HG03039 (cell line): ENCODE results near the gene TUBA1B.

Experiments used
- ATAC-seq: cut with Tn5 transposase; IDR thresholded peaks from one replicate; pipeline ENCODE4 v1.9.1; 2021; ENCODE audit warnings: mild to moderate bottlenecking, moderate library complexity; ENCODE audit not compliant: unreplicated experiment

The TUBA1B gene

GRCh38 chr12:49091056-49091835, 39.9 kb downstream of the TUBA1B start:
- ATAC-seq, result no peak

GRCh38 chr12:49089821-49090773, 41.1 kb downstream of the TUBA1B start:
- ATAC-seq, result no peak

GRCh38 chr12:49088932-49089330, 42.3 kb downstream of the TUBA1B start:
- ATAC-seq, result no peak

- ATAC-seq, result peak; percentile 69
These were observed 42.9 kb downstream of the TUBA1B start for GRCh38 chr12:49088150-49088931.

- ATAC-seq, result no peak
These were observed 45.1 kb downstream of the TUBA1B start for GRCh38 chr12:49086116-49086515.

- ATAC-seq, result no peak
These were observed 46.8 kb downstream of the TUBA1B start for GRCh38 chr12:49084438-49084837.

GRCh38 chr12:49079793-49080192, 51.4 kb downstream of the TUBA1B start:
- ATAC-seq, result no peak
